Fibroblast of lung (primary cell): ENCODE data around the gene SUFU. TPM values are rescaled to one million over a fixed set of nuclear protein-coding genes. Genes with fewer than 3 reads are reported as not detected.

Experiments used
- DNase-seq, 2 donors: peaks; one replicate each; pipeline versions ENCODE4 v3.0.0 to v3.0.0-alpha.2; 2010; ENCODE audit warnings: low read depth in 2 of 2
- H2AFZ ChIP-seq: 2 replicates; pipeline ENCODE4 v1.5.1; 2012; ENCODE audit warnings: low read length, control low read depth, inconsistent platforms
- H3K27ac ChIP-seq: 2 replicates; pipeline ENCODE4 v1.5.1; 2011; ENCODE audit warnings: low read length, control low read depth; ENCODE audit not compliant: insufficient read depth
- H3K27me3 ChIP-seq: 2 replicates; pipeline ENCODE4 v1.5.1; 2011; ENCODE audit warnings: mild to moderate bottlenecking, low read length; ENCODE audit not compliant: control insufficient read depth, insufficient read depth
- H3K36me3 ChIP-seq: 2 replicates; pipeline ENCODE4 v1.5.1; 2011; ENCODE audit warnings: low read length; ENCODE audit not compliant: control insufficient read depth, insufficient read depth
- H3K4me1 ChIP-seq: 2 replicates; pipeline ENCODE4 v1.5.1; 2011; ENCODE audit warnings: low read length; ENCODE audit not compliant: control insufficient read depth, insufficient read depth; ENCODE audit errors: extremely low read depth
- H3K4me2 ChIP-seq: 2 replicates; pipeline ENCODE4 v1.5.1; 2011; ENCODE audit warnings: low read length, control low read depth; ENCODE audit not compliant: insufficient read depth; ENCODE audit errors: extremely low read depth
- H3K4me3 ChIP-seq, 4 experiments: fragments of 200-600 bp in 1 of 4; sonication (generic) in 1 of 4; replicated peaks in 1 of 4; 2 replicates each; pipeline ENCODE4 v1.5.1; 2011 to 2016; ENCODE audit warnings: low read length in 4 of 4, low read depth in 3 of 4, mild to moderate bottlenecking in 3 of 4, control low read depth in 2 of 4, inconsistent platforms in 1 of 4, mixed read lengths in 1 of 4; ENCODE audit not compliant: insufficient read depth in 1 of 4; ENCODE audit errors: control extremely low read depth in 1 of 4
- H3K79me2 ChIP-seq: 2 replicates; pipeline ENCODE4 v1.5.1; 2012; ENCODE audit warnings: mild to moderate bottlenecking, low read length, inconsistent platforms; ENCODE audit not compliant: control insufficient read depth, insufficient read depth
- H3K9ac ChIP-seq: 2 replicates; pipeline ENCODE4 v1.5.1; 2011; ENCODE audit warnings: mild to moderate bottlenecking, low read length, control low read depth; ENCODE audit not compliant: insufficient read depth
- H3K9me3 ChIP-seq: 2 replicates; pipeline ENCODE4 v1.5.1; 2012; ENCODE audit warnings: low read depth, low read length; ENCODE audit not compliant: control insufficient read depth, insufficient read depth
- H4K20me1 ChIP-seq: 2 replicates; pipeline ENCODE4 v1.5.1; 2011; ENCODE audit warnings: low read length; ENCODE audit not compliant: control insufficient read depth, insufficient read depth; ENCODE audit errors: extremely low read depth
- CTCF ChIP-seq, 2 donors: IDR thresholded peaks in 1 of 2; conservative IDR thresholded peaks in 1 of 2; 1 replicate in 1 of 2; 2 replicates in 1 of 2; pipeline ENCODE4 v1.5.1; 2011 to 2012; ENCODE audit warnings: low read length in 2 of 2, control low read depth in 1 of 2, inconsistent platforms in 1 of 2, low read depth in 1 of 2, mild to moderate bottlenecking in 1 of 2
- EZH2 ChIP-seq: IDR thresholded peaks from 2 replicates; pipeline ENCODE4 v1.5.1; 2012; ENCODE audit warnings: low read length, control low read depth, mild to moderate bottlenecking; ENCODE audit errors: missing control alignments
- polyA plus RNA-seq, 2 donors: library from polyadenylated mRNA; depleted of rRNA in 1 of 2; stranded (reverse) in 1 of 2; unstranded in 1 of 2; fragments of >200 nt; gene quantifications; 2 replicates each; pipeline ENCODE4 v1.2.1, GENCODE V29; 2011 to 2012; ENCODE audit warnings: missing spikeins in 1 of 2
- total RNA-seq: library from RNA; depleted of rRNA; stranded (reverse); fragments of >200 nt; gene quantifications from 2 replicates; pipeline ENCODE4 v1.2.1, GENCODE V29; 2014

SUFU gene
- total and polyA plus RNA-seq, 2 donors (not counting 1 experiment from before 2014, with no cell fraction given): 4.3 to 5.6 TPM

GRCh38 chr10:102554531-102554930 is 50.8 kb downstream of the SUFU start:
- Histone ChIP-seq H3K79me2 (no peaks in the 10 kb centered on the region), H3K4me3 (no peak overlapping the region), H3K4me1 (peaks cover 4% of the 10 kb centered on the region), H3K9me3 (no peaks in the 10 kb centered on the region), H3K27me3 (no peaks in the 10 kb centered on the region), H3K27ac (no peak overlapping the region), H3K9ac (no peak overlapping the region), H4K20me1 (no peaks in the 10 kb centered on the region), H3K36me3 (peaks cover 3% of the 10 kb centered on the region), H2AFZ (no peak overlapping the region), H3K4me2 (no peak overlapping the region)
- TF ChIP-seq EZH2 (no peak), CTCF (conservative IDR thresholded peaks at IDR 0.05 in 1 of 2, IDR thresholded peaks at IDR 0.05 in 1 of 2; ENCODE audit: low read depth in 1 of 2, low read length in 2 of 2) (no peak)
- no peak for DNase-seq

GRCh38 chr10:102555781-102556328 is 52.1 kb downstream of the SUFU start:
- H3K27me3 ChIP-seq: no peaks in the 10 kb centered on the region
- TF ChIP-seq CTCF (conservative IDR thresholded peaks at IDR 0.05 in 1 of 2, IDR thresholded peaks at IDR 0.05 in 1 of 2; ENCODE audit: low read depth in 1 of 2, low read length in 2 of 2): no peak
- TF ChIP-seq EZH2: no peak
- no peak overlapping the region for H3K27ac ChIP-seq
- no peak overlapping the region for H2AFZ ChIP-seq
- H3K4me1 ChIP-seq: peaks cover 4% of the 10 kb centered on the region
- H3K9me3 ChIP-seq: no peaks in the 10 kb centered on the region
- H3K36me3 ChIP-seq: no peaks in the 10 kb centered on the region
- no peaks in the 10 kb centered on the region for H3K79me2 ChIP-seq
- no peak overlapping the region for H3K9ac ChIP-seq
- H4K20me1 ChIP-seq: no peaks in the 10 kb centered on the region
- H3K4me2 ChIP-seq: peak overlapping the region; percentile 25
- no peak overlapping the region for H3K4me3 ChIP-seq
- DNase-seq: peak; percentile 65 to 88

GRCh38 chr10:102557569-102557968 is 53.8 kb downstream of the SUFU start:
- no peak overlapping the region for H3K27ac ChIP-seq
- H3K27me3 ChIP-seq: no peaks in the 10 kb centered on the region
- no peak overlapping the region for H3K9ac ChIP-seq
- H4K20me1 ChIP-seq: no peaks in the 10 kb centered on the region
- no peaks in the 10 kb centered on the region for H3K36me3 ChIP-seq
- no peaks in the 10 kb centered on the region for H3K79me2 ChIP-seq
- H3K4me3 ChIP-seq: no peak overlapping the region
- no peak for TF ChIP-seq EZH2
- no peak for TF ChIP-seq CTCF (conservative IDR thresholded peaks at IDR 0.05 in 1 of 2, IDR thresholded peaks at IDR 0.05 in 1 of 2; ENCODE audit: low read depth in 1 of 2, low read length in 2 of 2)
- H3K4me1 ChIP-seq: peaks cover 4% of the 10 kb centered on the region
- H2AFZ ChIP-seq: no peak overlapping the region
- no peaks in the 10 kb centered on the region for H3K9me3 ChIP-seq
- no peak for DNase-seq
- no peak overlapping the region for H3K4me2 ChIP-seq
